ENCODE data around the gene BUB3. TPM values are rescaled to one million over a fixed set of nuclear protein-coding genes. Genes with fewer than 3 reads are reported as not detected.

BUB3 gene
- polyA plus RNA-seq, 1 donor (not counting 4 experiments of a cell fraction or from before 2014, with no cell fraction given): 162 TPM

- no peak overlapping the region for H3K4me3 ChIP-seq (ENCODE audit: control insufficient read depth in 2 of 3, extremely low read depth in 1 of 3, insufficient read depth in 2 of 3, low read depth in 1 of 3, low read length in 3 of 3)
- TF ChIP-seq CTCF (optimal IDR thresholded peaks at IDR 0.05 in 1 of 3, IDR thresholded peaks at IDR 0.05 in 1 of 3, conservative IDR thresholded peaks at IDR 0.05 in 1 of 3; ENCODE audit: extremely low read depth in 1 of 3, insufficient read depth in 2 of 3, low read length in 3 of 3) (no peak), EZH2 (IDR thresholded peaks at IDR 0.05; ENCODE audit: low read length) (no peak)
- H3K9ac ChIP-seq (ENCODE audit: control insufficient read depth, extremely low read depth, insufficient read depth, low read length): no peak overlapping the region
- peaks cover 0 to 3% of the 10 kb centered on the region in 2 experiments for H3K36me3 ChIP-seq (ENCODE audit: control insufficient read depth in 2 of 2, extremely low read depth in 1 of 2, insufficient read depth in 2 of 2, low read length in 2 of 2)
- no peaks in the 10 kb centered on the region for H3K9me3 ChIP-seq (ENCODE audit: control insufficient read depth, low read depth, low read length)
- no peaks in the 10 kb centered on the region for H4K20me1 ChIP-seq (ENCODE audit: control insufficient read depth, extremely low read depth, insufficient read depth, low read length)
- H3K4me1 ChIP-seq (ENCODE audit: control insufficient read depth, extremely low read depth, insufficient read depth, low read length): no peaks in the 10 kb centered on the region
- FAIRE-seq: no peak
- H3K27ac ChIP-seq (ENCODE audit: control insufficient read depth, insufficient read depth, low read length): no peak overlapping the region
- H3K79me2 ChIP-seq (ENCODE audit: control insufficient read depth, insufficient read depth, low read length): no peaks in the 10 kb centered on the region
- H2AFZ ChIP-seq (ENCODE audit: control insufficient read depth, low read length): no peak overlapping the region
- no peak overlapping the region for H3K4me2 ChIP-seq (ENCODE audit: control insufficient read depth, extremely low read depth, insufficient read depth, low read depth, low read length)
- no peak for DNase-seq (ENCODE audit: low read depth, low spot score)
- no peaks in the 10 kb centered on the region for H3K27me3 ChIP-seq (ENCODE audit: control insufficient read depth, extremely low read depth, insufficient read depth, low read length)
- dilution Hi-C loops (cut with MboI; ENCODE audit: extremely low pct_ligation_motif_present, low sequenced_read_pairs): no loop called here
- no peaks in the 10 kb centered on the region for H3K9me1 ChIP-seq (ENCODE audit: control insufficient read depth, extremely low read depth, insufficient read depth, low read length)
These were observed 26.2 kb downstream of the BUB3 start for GRCh38 chr10:123180101-123181090.

- Histone ChIP-seq H3K4me1 (ENCODE audit: control insufficient read depth, extremely low read depth, insufficient read depth, low read length) (no peaks in the 10 kb centered on the region), H3K9me1 (ENCODE audit: control insufficient read depth, extremely low read depth, insufficient read depth, low read length) (no peaks in the 10 kb centered on the region), H3K4me2 (ENCODE audit: control insufficient read depth, extremely low read depth, insufficient read depth, low read depth, low read length) (no peak overlapping the region), H3K27ac (ENCODE audit: control insufficient read depth, insufficient read depth, low read length) (no peak overlapping the region), H3K4me3 (ENCODE audit: control insufficient read depth in 2 of 3, extremely low read depth in 1 of 3, insufficient read depth in 2 of 3, low read depth in 1 of 3, low read length in 3 of 3) (no peak overlapping the region), H2AFZ (ENCODE audit: control insufficient read depth, low read length) (no peak overlapping the region), H4K20me1 (ENCODE audit: control insufficient read depth, extremely low read depth, insufficient read depth, low read length) (no peaks in the 10 kb centered on the region), H3K9ac (ENCODE audit: control insufficient read depth, extremely low read depth, insufficient read depth, low read length) (no peak overlapping the region), H3K27me3 (ENCODE audit: control insufficient read depth, extremely low read depth, insufficient read depth, low read length) (no peaks in the 10 kb centered on the region), H3K36me3 (ENCODE audit: control insufficient read depth in 2 of 2, extremely low read depth in 1 of 2, insufficient read depth in 2 of 2, low read length in 2 of 2) (peaks cover 0 to 4% of the 10 kb centered on the region in 2 experiments), H3K79me2 (ENCODE audit: control insufficient read depth, insufficient read depth, low read length) (no peaks in the 10 kb centered on the region), H3K9me3 (ENCODE audit: control insufficient read depth, low read depth, low read length) (no peaks in the 10 kb centered on the region)
- no peak for TF ChIP-seq CTCF (optimal IDR thresholded peaks at IDR 0.05 in 1 of 3, IDR thresholded peaks at IDR 0.05 in 1 of 3, conservative IDR thresholded peaks at IDR 0.05 in 1 of 3; ENCODE audit: extremely low read depth in 1 of 3, insufficient read depth in 2 of 3, low read length in 3 of 3)
- TF ChIP-seq EZH2 (IDR thresholded peaks at IDR 0.05; ENCODE audit: low read length): no peak
- FAIRE-seq (no peak), DNase-seq (ENCODE audit: low read depth, low spot score) (no peak)
- dilution Hi-C loops (cut with MboI; ENCODE audit: extremely low pct_ligation_motif_present, low sequenced_read_pairs): no loop called here
These were observed 29.5 kb downstream of the BUB3 start for GRCh38 chr10:123183724-123184123.

Data from keratinocyte (primary cell).